ENCODE measurements around the gene YY1.

YY1 gene

DNA sequence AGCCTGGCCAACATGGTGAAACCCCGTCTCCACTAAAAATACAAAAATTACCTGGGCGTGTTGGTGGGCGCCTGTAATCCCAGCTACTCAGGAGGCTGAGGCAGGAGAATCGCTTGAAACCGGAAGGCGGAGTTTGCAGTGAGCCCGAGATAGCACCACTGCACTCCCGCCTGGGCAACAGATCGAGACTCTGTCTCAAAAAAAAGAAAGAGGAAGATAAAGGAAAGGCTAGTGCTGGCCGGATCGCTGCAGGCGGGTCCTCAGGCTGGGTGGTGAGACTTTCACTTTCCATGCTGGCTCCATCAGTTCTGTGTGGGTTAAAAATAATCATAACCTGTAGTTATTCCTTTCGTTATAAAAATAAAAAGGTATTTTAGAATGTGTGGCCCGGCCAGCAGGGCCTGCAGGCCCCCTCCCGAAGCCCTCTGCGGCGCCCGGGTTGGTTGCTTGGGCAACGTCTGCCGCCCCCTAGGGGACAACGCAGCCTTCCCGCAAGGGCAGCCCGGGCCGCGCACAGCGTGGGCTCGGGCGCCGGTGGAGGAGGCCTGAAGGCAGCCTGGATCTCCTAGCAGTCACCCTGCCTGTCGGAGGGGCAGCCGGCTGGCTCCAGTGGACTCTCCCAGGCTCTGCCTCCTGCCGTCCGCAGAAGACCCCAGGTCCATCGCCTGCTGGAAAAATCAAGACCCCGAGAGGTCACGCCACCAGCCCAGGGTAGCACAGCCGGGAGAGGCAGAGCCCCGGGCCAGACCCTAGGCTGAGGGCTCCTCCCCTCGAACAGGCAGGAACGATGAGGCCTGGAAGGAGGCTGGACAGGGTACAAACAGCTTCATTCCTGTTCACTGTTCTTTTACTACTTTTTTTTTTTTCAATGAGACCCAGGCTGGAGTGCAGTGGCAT lies 79.2 kb downstream of the YY1 start:
- peak; percentile 55 for DNase-seq

DNA sequence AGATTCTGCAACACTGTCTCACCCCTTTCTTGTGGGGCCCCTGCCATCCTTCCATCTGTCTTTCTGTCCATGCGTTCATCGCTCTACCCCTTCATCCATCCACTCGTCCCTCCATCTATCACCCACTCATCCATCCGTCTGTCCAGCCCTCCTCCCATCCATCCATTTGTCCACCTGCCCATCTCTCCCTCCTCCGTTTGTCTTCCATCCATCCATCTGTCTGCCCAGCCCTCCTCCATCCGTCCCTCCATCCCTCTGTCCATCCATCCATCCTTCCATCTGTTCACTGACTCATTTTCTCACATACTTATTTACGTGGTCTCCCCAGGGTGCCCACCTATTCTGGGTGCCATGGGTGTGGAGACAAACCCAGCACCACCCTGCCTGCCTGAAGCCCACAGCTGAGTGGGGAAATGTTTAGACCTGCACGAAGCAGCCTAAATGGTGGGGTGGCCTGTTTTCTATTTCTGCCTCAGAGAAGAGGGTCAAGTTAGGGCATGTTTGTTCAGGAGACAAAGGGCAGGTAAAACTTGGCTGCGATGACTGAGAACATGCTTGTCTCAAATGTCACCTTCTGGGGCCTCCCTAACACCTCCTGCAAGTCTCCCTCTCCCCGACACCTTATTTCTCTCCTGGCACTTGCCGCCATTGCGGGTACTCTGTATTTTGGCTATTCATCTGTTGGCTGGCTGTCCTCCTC lies 81.4 kb downstream of the YY1 start:
- no peak for DNase-seq

DNA sequence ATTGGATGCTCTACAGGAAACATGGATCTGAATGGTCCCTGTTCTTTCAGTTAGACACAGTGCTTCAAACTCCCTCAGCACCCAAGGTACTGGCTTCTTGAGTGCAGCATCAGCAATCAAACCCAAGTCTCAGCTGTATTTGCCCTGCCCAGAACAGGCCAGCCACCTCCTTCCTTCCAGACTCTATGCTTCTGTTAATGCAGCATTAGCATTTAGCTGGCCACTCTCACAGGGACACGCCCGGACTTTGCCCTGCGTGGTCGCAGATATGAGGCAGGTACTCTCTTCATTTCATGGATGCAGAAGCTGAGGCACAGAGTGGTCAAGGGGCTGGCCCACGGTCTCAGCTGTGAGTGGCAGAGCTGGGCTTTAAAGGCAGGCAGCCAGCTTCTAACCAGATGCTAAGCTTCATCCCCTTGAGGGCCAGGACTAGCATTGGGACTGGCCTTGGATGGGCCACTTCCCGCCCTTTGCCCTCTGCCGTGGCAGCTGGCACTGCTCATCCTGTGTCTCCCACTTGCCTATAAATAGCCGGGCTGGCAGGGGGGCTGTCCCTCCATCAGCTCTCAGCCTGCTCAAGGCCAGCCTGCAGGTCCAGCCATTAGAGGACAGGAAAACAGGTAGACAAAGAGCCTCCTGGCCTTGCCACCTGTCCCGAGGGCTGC lies 82.7 kb downstream of the YY1 start:
- DNase-seq: no peak

DNA sequence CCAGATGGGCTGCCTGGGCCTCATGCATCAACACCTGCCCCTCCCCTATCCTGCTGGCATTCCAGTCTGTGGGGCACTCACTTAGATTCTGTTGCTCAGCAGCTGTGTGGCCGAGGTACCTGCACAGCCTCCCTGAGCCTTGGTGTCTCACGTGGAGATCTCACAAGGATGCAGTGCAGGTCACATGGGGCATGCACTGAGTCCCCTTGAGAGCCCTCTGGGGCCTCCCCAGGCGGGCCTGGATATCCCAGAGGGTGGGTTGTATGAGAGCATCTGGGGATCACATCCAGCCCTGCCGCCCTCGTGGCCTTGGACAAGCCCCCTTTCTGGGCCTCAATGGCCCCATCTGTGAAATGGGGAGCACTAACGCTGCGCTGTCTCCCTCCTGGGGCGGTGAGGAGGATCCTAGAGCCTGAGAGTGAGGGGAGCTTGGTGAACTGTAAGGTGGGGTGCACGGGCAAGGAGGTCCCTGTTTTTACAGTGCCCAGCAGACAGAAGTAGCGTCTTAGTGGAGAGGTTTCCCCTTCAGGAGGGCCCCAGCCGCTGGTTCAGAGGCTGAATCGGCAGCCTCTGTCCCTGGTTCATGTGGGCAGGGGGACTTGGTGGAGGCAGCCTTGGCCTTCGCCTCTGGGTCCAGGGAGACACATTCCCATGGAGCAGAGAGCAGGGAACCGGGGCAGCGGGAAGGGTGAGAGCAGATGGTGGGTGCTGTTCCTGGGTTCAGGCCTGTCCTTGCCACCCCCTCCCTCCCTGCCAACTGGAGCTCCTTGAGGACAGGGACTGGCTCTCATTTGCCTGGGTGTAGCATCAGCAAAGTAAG lies 83.4 kb downstream of the YY1 start:
- no peak for DNase-seq

DNA sequence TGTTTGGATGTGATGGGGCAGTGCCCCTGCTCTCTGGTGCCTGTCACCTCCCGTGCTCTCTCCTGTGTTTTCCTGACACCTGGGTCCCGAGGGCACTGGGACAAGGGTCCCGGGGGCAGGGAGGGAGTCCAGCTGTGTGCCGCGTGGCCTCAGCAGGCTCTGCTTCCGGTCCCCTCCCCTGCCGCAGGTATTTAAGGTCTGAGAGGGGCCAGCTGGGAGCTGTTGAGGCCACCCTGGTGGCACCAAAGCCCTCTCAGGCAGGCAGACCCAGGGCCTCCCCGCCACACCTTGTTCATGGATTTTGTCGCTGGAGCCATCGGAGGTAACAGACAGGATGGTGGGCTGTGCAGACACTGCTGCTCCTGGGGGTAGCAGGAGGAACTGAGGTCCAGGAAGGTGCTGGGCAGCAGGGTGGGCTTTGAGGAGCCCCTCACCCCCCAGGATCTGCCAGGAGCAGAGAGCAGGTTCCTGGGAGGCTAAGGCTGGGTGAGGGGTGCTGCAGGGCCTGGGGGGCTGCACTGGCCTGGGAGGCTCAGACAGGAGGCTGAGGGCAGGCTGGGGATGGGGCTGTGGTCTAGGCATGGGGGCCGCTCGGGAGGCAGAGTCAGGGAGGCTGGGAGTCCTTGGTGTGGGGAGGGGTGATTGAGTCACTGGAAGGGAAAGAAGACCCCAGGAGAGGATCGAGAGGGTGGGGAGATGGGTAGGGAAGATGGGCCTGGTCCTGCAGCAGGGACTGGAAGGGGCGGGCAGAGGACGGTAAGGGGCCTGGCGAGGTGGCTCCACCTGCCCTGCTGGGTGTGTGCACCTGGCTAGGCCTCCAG lies 84.4 kb downstream of the YY1 start, which contains the start of gene SLC25A47:
Gene SLC25A47, plus strand, starts transcription at position 219 of the 821 bp plus-strand sequence. Its CDS starts 76 bp downstream, at position 295.
- no peak for DNase-seq

DNA sequence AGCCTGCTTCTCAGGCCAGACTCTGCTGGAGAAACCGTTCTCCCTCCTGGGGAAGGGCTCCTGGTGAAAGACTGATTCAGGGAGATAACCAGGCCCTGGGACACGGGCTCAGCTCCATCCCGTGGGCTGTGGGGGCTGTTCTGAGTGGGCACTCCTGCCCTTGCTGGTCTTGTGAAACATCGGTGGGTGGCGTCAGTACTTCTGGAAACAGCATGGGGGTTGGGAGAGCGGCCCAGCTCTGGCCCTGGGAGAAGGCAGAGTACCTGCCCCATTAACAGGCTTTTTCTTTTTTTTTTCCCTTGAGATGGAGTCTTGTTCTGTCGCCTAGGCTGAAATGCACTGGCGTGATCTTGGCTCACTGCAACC lies 85.0 kb downstream of the YY1 start:
- DNase-seq: no peak

DNA sequence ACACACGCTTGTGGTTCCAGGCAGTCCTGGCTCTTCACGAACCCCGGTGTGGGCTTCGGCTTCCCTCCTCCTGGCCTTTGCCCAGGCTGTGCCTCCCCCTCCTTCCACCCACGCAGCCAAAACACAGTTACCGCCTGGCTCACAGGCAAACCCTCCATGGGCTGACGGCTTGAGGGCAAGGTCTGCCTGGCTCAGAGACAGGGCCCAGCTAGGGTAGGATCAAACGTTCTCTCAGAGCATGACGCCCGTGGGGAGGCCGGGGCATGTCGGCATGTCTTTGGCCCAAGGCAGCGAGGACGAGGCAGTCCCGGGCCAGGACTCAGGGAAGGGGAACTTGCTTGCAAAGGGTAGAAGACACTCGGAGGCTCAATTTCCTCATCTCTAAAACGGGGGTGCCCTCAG lies 86.3 kb downstream of the YY1 start:
- DNase-seq: no peak

DNA sequence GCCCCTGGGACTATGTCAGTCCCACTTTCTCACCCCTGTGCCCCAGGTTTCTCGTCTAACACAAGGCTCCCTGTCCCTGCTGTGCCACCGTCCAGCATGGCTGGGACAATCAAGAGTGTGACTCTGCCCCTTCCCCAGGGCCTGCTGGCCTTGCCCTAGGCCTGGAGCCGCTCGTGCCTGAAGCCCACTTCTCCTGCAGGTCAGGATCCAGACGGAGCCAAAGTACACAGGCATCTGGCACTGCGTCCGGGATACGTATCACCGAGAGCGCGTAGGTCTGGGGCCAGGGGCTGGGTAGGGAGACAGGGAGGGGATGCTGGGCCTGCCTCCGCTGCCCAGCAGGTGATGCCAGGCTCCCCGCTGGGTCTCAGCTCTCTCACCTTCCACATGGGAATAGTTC lies 87.0 kb downstream of the YY1 start:
- no peak for DNase-seq

DNA sequence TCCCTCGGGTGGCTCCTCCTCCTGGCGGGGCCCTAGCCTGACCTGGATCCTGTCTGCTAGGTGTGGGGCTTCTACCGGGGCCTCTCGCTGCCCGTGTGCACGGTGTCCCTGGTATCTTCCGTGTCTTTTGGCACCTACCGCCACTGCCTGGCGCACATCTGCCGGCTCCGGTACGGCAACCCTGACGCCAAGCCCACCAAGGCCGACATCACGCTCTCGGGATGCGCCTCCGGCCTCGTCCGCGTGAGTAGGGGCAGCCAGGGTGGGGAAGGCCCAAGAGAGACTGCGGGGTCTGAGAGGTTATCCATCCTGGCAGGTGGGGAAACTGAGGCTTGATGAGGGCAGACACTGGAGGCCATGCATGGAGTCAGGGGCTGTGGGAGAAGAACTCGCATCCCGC lies 88.2 kb downstream of the YY1 start:
- no peak for DNase-seq

DNA sequence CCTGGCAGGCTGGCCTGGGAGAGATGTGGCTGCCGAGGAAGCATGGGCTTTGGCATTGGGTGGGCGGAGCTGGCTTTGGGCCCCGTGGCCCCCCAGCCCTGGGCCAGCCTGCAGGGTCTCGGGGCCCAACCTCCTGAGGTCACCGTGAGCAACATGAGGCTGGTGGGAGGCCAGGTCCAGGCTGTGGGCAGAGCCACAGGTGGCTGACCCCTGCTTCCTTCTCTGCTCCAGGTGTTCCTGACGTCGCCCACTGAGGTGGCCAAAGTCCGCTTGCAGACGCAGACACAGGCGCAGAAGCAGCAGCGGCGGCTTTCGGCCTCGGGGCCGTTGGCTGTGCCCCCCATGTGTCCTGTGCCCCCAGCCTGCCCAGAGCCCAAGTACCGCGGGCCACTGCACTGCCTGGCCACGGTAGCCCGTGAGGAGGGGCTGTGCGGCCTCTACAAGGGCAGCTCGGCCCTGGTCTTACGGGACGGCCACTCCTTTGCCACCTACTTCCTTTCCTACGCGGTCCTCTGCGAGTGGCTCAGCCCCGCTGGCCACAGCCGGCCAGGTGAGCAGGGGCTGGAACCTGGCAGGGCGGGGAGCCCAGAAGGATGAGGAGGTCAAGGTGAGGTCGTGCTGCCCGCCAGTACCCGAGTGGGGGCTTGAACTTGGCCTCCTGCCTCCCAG lies 89.7 kb downstream of the YY1 start:
- no peak for DNase-seq

DNA sequence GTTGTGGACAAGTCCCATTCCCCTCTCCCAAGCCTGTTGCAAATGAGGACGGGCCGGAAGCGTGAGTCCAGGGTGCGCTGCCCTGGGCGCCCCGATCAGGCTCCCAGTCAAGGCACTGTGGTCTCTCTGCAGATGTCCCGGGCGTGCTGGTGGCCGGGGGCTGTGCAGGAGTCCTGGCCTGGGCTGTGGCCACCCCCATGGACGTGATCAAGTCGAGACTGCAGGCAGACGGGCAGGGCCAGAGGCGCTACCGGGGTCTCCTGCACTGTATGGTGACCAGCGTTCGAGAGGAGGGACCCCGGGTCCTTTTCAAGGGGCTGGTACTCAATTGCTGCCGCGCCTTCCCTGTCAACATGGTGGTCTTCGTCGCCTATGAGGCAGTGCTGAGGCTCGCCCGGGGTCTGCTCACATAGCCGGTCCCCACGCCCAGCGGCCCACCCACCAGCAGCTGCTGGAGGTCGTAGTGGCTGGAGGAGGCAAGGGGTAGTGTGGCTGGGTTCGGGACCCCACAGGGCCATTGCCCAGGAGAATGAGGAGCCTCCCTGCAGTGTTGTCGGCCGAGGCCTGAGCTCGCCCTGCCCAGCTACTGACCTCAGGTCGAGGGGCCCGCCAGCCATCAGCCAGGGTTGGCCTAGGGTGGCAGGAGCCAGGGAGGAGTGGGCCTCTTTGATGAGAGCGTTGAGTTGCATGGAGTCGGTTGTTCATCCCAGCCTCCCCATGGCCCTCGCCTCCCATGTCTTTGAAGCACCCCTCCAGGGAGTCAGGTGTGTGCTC lies 90.5 kb downstream of the YY1 start:
- no peak for DNase-seq

DNA sequence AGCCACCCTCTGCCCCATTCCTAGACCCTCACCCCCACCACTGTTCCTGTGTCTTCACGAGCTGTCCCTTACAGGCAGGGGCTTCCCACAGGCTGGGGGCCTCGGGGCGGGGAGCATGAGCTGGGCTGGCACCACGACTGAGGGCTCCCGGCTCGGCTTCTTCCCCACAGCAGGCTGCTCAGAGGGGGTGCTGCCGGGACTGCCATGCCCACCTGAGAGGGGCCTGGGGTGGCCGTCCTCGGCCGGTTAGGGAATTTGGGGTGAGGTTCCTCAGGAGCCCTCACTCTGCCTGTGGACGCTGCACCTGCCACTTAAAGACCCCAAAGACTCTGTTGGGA lies 91.0 kb downstream of the YY1 start:
- DNase-seq: no peak

DNA sequence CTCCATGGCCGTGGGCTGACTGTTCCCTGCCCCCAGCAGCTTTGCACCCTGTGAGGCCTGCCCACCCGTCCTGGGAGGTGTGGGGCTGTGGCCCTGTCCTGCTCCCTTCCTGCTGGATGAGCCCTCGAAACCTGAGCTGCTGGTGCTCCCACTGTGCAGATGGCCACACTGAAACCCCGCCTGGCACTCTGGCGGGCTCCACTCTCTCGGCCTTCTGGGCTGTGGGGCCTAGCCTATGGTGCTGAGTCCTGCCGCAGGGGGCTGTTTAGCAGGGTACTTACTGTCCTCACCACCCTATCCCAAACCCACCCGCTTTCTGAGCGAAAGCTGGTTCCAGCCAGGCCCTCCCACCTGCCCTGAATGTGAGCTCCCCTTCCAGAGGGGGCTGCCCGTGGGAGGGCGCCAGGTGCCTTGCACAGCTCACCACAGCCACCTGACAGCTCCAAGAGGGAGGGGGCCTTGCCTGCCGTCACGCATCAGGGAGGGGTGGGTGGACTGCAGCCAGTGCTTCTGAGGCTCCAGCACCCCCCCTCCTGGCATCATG lies 91.5 kb downstream of the YY1 start:
- DNase-seq: no peak

DNA sequence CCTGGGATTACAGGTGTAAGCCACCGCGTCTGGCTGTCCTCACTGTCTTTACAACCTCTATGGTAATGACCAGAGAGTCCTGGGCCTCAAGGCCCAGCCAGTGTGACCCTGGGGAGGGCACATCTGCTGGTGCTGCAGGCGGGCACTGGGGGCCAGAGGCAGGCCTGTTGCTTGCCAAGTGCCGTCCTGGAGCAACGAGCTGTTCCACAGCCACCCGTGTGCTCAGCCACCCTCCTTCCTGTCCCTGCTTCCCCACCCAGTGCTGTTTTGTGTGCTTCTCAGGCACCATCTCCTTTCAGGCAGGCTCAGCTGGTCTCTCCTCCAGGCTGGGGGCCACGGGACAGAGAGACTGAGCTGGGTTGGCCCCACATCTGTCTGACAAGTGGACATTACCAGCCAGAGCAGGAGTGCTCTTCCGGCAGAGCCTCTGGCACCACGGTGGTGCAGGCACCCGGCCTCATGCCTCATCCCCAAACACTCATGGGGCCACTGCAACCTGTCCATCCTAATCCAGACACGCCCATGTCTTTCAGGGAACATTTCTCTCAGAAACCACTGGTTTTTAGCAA lies 93.2 kb downstream of the YY1 start:
- DNase-seq: no peak

All from effector CD8-positive, alpha-beta T cell (primary cell).